DOHH2 (cell line): Measurements from ENCODE around the gene BAIAP2.

Source experiments
- EZH2phosphoT487 ChIP-seq: fragments of 200-600 bp; sonication (generic); IDR thresholded peaks from 2 replicates; pipeline ENCODE4 v1.6.1; 2017; ENCODE audit warnings: borderline replicate concordance, mild to moderate bottlenecking, antibody characterized with exemption, low read length, moderate library complexity, mixed read lengths
- TF ChIP-seq, protein P1 (sequence below): fragments of 200-600 bp; sonication (generic); IDR thresholded peaks from one replicate; pipeline ENCODE4 v1.5.1; 2014; ENCODE audit warnings: antibody characterized with exemption, mild to moderate bottlenecking, low read depth, low read length; ENCODE audit not compliant: poor library complexity, severe bottlenecking

DNA sequence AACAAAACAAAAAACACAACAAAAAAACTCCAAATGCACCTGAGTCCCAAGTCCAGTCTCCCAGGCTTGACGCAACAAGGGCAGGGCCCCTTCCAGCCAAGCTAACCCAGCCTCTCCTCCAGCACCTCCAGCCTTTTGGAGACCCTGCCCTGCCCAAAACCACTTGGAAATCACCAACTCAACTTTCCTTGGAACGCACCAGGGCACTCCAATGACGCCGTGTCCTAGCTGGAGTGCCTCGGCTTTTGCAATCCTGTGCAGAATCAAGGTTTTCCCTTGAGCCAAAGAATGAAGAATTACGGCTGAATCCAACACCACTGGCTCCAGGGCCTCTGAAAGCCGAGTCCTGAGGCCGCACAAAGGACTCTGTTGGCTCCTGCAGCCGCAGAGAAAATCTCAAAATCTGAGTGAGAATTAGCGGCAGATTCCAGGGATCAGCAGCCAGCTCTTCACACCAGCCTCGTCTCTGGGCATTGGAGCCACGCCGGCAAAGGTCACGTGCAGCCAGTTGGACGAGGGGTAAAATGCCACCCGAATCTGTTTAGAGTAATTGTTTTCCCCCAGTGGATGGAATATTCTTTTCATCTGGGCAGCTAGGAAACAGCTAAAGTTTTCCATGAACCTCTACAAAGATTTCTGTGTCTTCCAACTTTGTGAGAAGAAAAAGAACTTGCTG is 9.7 kb upstream of the BAIAP2 start:
- TF ChIP-seq, protein P1, sequence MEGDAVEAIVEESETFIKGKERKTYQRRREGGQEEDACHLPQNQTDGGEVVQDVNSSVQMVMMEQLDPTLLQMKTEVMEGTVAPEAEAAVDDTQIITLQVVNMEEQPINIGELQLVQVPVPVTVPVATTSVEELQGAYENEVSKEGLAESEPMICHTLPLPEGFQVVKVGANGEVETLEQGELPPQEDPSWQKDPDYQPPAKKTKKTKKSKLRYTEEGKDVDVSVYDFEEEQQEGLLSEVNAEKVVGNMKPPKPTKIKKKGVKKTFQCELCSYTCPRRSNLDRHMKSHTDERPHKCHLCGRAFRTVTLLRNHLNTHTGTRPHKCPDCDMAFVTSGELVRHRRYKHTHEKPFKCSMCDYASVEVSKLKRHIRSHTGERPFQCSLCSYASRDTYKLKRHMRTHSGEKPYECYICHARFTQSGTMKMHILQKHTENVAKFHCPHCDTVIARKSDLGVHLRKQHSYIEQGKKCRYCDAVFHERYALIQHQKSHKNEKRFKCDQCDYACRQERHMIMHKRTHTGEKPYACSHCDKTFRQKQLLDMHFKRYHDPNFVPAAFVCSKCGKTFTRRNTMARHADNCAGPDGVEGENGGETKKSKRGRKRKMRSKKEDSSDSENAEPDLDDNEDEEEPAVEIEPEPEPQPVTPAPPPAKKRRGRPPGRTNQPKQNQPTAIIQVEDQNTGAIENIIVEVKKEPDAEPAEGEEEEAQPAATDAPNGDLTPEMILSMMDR = no peak
- TF ChIP-seq EZH2phosphoT487 = no peak
